Aorta (tissue), 5 donors: ENCODE measurements around the gene DOCK11. TPM values are rescaled to one million over a fixed set of nuclear protein-coding genes. Genes with fewer than 3 reads are reported as not detected.

Source experiments
- ATAC-seq: fragments of 200-7000 bp; cut with Tn5 transposase; one replicate; pipeline ENCODE4 v1.9.1; 2022; ENCODE audit warnings: moderate library complexity; ENCODE audit not compliant: low FRiP score
- DNase-seq, 2 donors: peaks; one replicate each; pipeline ENCODE4 v3.0.0-alpha.2; 2020
- H3K27ac ChIP-seq, 2 donors: one replicate each; pipeline ENCODE4 v1.5.1; 2013; ENCODE audit warnings: low read length in 2 of 2, mild to moderate bottlenecking in 2 of 2, moderate library complexity in 2 of 2, control low read depth in 1 of 2, inconsistent platforms in 1 of 2, low read depth in 1 of 2
- H3K27me3 ChIP-seq, 2 donors: one replicate each; pipeline ENCODE4 v1.6.1; 2013; ENCODE audit warnings: control low read depth in 1 of 2, low read length in 1 of 2, mild to moderate bottlenecking in 1 of 2, moderate library complexity in 1 of 2; ENCODE audit not compliant: insufficient read depth in 2 of 2, control insufficient read depth in 1 of 2
- H3K36me3 ChIP-seq, 2 donors: one replicate each; pipeline ENCODE4 v1.6.1; 2013; ENCODE audit warnings: control low read depth in 1 of 2, low read length in 1 of 2, mild to moderate bottlenecking in 1 of 2; ENCODE audit not compliant: insufficient read depth in 2 of 2, control insufficient read depth in 1 of 2
- H3K4me1 ChIP-seq, 2 donors: one replicate each; pipeline ENCODE4 v1.6.1; 2013; ENCODE audit warnings: low read length in 2 of 2, control low read depth in 1 of 2, mild to moderate bottlenecking in 1 of 2, moderate library complexity in 1 of 2; ENCODE audit not compliant: insufficient read depth in 2 of 2, control insufficient read depth in 1 of 2
- H3K4me3 ChIP-seq, 2 donors: one replicate each; pipeline ENCODE4 v1.5.1; 2013; ENCODE audit warnings: low read length in 2 of 2, control low read depth in 1 of 2, mild to moderate bottlenecking in 1 of 2
- H3K9me3 ChIP-seq: one replicate; pipeline ENCODE4 v1.6.1; 2013; ENCODE audit warnings: mild to moderate bottlenecking, low read length; ENCODE audit not compliant: control insufficient read depth
- WGBS, 2 donors: extraction: QIAGEN DNeasy Blood & Tissue Kit; methylation state at CpG; one replicate each; pipeline ENCODE4 v1.1.7; 2013; 5-methylcytosine and 5-hydroxymethylcytosine counted together
- intact Hi-C, 2 donors: fragments of 100-400 bp; cut with DNase I; formaldehyde crosslinking; loops; one replicate each; pipeline versions ENCODE4 v1.14.2 to v1.15.0; 2022
- polyA plus RNA-seq, 2 donors: library from polyadenylated mRNA; stranded (reverse); fragments of 200-250 nt; gene quantifications; one replicate each; pipeline ENCODE4 v1.2.3, GENCODE V29; 2013
- total RNA-seq, 2 donors: library from RNA; stranded (reverse); fragmentation: NEBNext Ultra II Directional; extraction: Animal tissue kit (Norgen Biotek cat#: 25700); gene quantifications; one replicate each; pipeline ENCODE4 v1.2.1, GENCODE V29; 2021
- donor health status: healthy with polysubstance abuse.
- donor health status: Bipolar disorder and iron deficiency.
- donor health status: DM: no; HTN: no; CAD: no.
- donor health status: DM: no; HTN: no; CAD: no.
- donor health status: DM: yes; HTN: yes; CAD: no.

The DOCK11 gene
- total and polyA plus RNA-seq, 4 donors, result 15.7 to 59.8 (median 39.3) TPM

- no peaks in the 10 kb centered on the region for H3K9me3 ChIP-seq
- H3K36me3 ChIP-seq, result no peaks in the 10 kb centered on the region
- no peak for ATAC-seq
- H3K4me1 ChIP-seq, result no peaks in the 10 kb centered on the region
- no peak overlapping the region for H3K4me3 ChIP-seq
- 82 to 89% methylated on average over 9 of the region's 9 CpGs for whole genome bisulfite sequencing, 2 donors
- DNase-seq, result no peak
- intact Hi-C loops, result no loop called here
- no peak overlapping the region for H3K27ac ChIP-seq
- H3K27me3 ChIP-seq, result no peaks in the 10 kb centered on the region
Observed at GRCh38 chrX:118534716-118535493, 39.3 kb downstream of the DOCK11 start.

DNA sequence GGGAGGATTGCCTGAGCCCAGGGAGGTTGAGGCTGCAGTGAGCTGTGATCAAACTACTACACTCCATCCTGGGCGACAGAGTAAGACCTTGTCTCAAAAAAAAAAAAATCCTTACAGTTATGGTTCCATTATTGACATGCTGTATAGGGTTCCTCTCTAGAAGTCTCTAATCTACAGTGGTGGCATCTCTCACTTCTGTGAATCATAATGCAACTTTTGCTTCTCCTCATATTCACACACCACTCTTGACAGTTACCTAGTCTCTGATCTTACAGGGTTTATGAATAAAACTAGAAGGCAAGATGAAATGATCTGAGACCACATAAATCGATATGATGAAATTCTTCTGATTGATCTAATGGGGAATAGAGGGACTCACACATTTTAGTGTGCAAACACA is 40.6 kb downstream of the DOCK11 start:
- Histone ChIP-seq H3K27me3 (no peaks in the 10 kb centered on the region), H3K4me3 (no peak overlapping the region), H3K9me3 (no peaks in the 10 kb centered on the region), H3K4me1 (peaks cover 0 to 2% of the 10 kb centered on the region in 2 donors), H3K36me3 (no peaks in the 10 kb centered on the region), H3K27ac (no peak overlapping the region)
- DNase-seq (no peak), ATAC-seq (no peak)
- 71 to 92% methylated on average over 2 of the region's 2 CpGs for WGBS, 2 donors
- intact Hi-C loops, result no loop called here

DNA sequence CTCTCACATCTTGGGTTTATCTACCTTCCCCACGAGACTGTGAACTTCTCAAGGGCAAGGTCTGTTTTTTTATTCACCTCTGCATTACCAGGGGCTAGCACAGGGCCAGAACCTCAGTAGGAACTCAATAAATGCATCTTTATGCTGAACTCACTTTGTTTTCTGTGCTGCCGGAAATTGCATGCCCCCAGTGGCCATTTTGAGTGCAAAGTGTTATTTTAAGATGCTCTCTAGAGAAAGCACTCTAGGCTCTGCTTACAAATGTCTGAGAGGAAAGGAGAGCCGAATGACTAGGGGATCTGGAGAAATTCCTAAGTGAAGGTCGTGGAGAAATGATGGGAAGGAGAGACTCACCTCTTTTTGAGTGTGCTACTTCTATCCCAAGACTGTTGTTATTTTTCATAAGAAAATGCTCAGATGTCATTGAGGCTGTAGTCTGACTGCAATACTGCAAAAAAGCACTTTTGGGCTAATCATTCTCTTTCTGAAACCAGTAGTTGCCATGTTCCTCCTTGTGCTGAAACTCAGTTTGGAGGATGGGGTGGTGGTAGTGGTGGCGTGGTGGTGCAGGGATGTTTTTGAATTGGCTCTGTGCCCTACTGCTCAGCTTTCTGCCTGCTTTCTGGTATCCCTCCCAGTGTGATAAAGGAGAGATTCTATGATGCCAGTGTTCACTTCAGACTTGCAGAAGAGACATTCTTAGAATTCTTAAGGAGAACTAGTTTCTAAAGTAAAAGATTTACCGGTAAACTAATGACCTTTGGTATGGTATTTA is 41.3 kb downstream of the DOCK11 start:
- no peak overlapping the region for H3K4me3 ChIP-seq
- intact Hi-C loops, result no loop called here
- WGBS, 2 donors, result 7 to 14% methylated on average over 6 of the region's 6 CpGs
- no peak overlapping the region for H3K27ac ChIP-seq
- DNase-seq, result no peak
- no peak for ATAC-seq
- peaks cover 0 to 2% of the 10 kb centered on the region in 2 donors for H3K4me1 ChIP-seq
- H3K36me3 ChIP-seq, result no peaks in the 10 kb centered on the region
- H3K27me3 ChIP-seq, result no peaks in the 10 kb centered on the region
- no peaks in the 10 kb centered on the region for H3K9me3 ChIP-seq

DNA sequence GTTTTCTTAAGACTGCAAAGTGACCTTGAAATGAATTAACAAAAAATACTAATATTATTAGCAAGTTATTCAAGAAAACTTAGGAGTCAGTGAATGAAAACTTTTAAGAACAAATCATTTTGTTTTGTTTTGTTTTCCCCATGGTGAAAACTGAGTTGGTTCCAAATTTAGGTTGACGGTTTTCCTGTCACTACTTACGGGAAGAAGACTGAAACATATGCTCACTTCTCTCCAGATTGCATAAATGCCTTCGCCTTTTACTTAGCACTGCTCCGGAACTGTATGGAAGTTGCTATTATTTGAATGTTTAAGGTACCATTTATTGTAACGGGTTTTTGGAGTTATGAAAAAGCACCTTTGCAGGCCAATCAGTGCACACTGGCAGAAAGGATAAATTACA is 42.8 kb downstream of the DOCK11 start:
- intact Hi-C loops, result no loop called here
- no peaks in the 10 kb centered on the region for H3K27me3 ChIP-seq
- H3K27ac ChIP-seq, result no peak overlapping the region
- no peak for DNase-seq
- ATAC-seq, result no peak
- peaks cover 0 to 3% of the 10 kb centered on the region in 2 donors for H3K4me1 ChIP-seq
- H3K4me3 ChIP-seq, result no peak overlapping the region
- WGBS, 2 donors, result 65 to 66% methylated on average over 5 of the region's 5 CpGs
- H3K36me3 ChIP-seq, result no peaks in the 10 kb centered on the region
- no peaks in the 10 kb centered on the region for H3K9me3 ChIP-seq

GRCh38 chrX:118540342-118540741 is 44.7 kb downstream of the DOCK11 start:
- no peak overlapping the region for H3K4me3 ChIP-seq
- DNase-seq (no peak), ATAC-seq (no peak)
- no peak overlapping the region for H3K27ac ChIP-seq
- no peaks in the 10 kb centered on the region for H3K36me3 ChIP-seq
- no peaks in the 10 kb centered on the region for H3K27me3 ChIP-seq
- 31 to 46% methylated on average over 4 of the region's 4 CpGs for WGBS, 2 donors
- intact Hi-C loops, result loop anchor here in 1 of 2 donors (5.0 kb wide), 1 partner anchor 43 kb away; the partner anchor contains the start of gene DOCK11
- H3K9me3 ChIP-seq, result no peaks in the 10 kb centered on the region
- peaks cover 0 to 3% of the 10 kb centered on the region in 2 donors for H3K4me1 ChIP-seq

DNA sequence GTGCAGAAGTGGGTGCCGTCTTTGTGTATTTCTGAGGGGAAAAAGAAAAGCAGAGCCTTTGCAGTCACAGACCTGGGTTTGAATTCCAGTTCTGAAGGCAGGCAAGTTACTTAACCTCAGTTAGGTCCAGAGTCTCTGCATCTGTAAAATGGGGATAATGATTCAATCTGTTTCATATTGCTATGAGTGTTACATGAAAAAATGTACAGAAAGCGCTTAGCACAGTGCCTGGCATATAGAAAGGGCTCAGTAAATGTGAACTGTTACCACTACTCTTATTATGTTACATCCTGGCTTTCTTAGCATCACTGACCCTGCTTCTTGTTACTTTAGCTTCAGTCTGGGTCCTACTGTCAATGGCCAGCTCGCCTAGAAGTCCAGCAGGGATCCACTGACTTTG is 45.9 kb downstream of the DOCK11 start:
- WGBS, 2 donors, result 66 to 90% methylated on average over 3 of the region's 3 CpGs
- ATAC-seq, result no peak

DNA sequence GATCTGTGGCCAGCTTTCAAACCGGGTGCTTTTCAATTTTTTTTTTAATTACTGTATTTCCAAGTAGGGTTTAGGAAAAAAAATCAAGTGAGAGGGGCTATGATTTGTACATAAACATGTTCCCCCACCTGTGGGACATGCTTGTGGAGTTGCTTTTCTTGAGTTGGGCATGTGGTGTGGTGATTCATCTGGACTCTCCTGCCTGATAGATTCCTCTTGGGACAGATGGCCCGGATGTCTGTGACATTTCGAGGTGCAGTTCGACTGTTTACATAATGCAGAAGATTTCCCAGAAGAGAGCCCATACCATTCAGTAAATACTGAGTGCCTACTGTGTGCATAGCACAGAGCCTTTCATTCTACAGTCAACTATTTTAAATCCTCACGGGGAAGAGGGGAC is 49.9 kb downstream of the DOCK11 start:
- H3K27me3 ChIP-seq, result no peaks in the 10 kb centered on the region
- DNase-seq (no peak), ATAC-seq (no peak)
- peaks cover 0 to 3% of the 10 kb centered on the region in 2 donors for H3K4me1 ChIP-seq
- H3K27ac ChIP-seq, result no peak overlapping the region
- H3K9me3 ChIP-seq, result no peaks in the 10 kb centered on the region
- no peaks in the 10 kb centered on the region for H3K36me3 ChIP-seq
- no peak overlapping the region for H3K4me3 ChIP-seq
- 49 to 52% methylated on average over 5 of the region's 5 CpGs for WGBS, 2 donors
- intact Hi-C loops, result no loop called here

More for the DNA sequence above, 45.9 kb downstream of the DOCK11 start:
- Histone ChIP-seq H3K4me3 (no peak overlapping the region), H3K27me3 (no peaks in the 10 kb centered on the region), H3K36me3 (no peaks in the 10 kb centered on the region), H3K9me3 (no peaks in the 10 kb centered on the region), H3K27ac (no peak overlapping the region), H3K4me1 (peaks cover 0 to 3% of the 10 kb centered on the region in 2 donors)
- intact Hi-C loops, result loop anchor here in 1 of 2 donors (5.0 kb wide), 1 partner anchor 44 kb away; the partner anchor contains the start of gene DOCK11
- no peak for DNase-seq

GRCh38 chrX:118548841-118549240 is 53.2 kb downstream of the DOCK11 start:
- H3K4me3 ChIP-seq, result no peak overlapping the region
- H3K4me1 ChIP-seq, result peaks cover 0 to 3% of the 10 kb centered on the region in 2 donors
- 76 to 82% methylated on average over 3 of the region's 3 CpGs for WGBS, 2 donors
- DNase-seq (no peak), ATAC-seq (no peak)
- no peak overlapping the region for H3K27ac ChIP-seq
- no peaks in the 10 kb centered on the region for H3K9me3 ChIP-seq
- intact Hi-C loops, result no loop called here
- H3K27me3 ChIP-seq, result no peaks in the 10 kb centered on the region
- H3K36me3 ChIP-seq, result no peaks in the 10 kb centered on the region
